ENCODE data around the gene CRYGS.
"Not testable (repeated sequence)": the region's sequence is repeated elsewhere in the genome, so short reads cannot be mapped to it uniquely, and the experiment has no call there.

Gene CRYGS

GRCh38 chr3:186544281-186544680, at the start of gene CRYGS:
CRYGS (minus strand) TSS chr3:186544380; CDS start chr3:186544326, 54 bp downstream.
- no peak for DNase-seq (ENCODE audit: low read depth)

DNA sequence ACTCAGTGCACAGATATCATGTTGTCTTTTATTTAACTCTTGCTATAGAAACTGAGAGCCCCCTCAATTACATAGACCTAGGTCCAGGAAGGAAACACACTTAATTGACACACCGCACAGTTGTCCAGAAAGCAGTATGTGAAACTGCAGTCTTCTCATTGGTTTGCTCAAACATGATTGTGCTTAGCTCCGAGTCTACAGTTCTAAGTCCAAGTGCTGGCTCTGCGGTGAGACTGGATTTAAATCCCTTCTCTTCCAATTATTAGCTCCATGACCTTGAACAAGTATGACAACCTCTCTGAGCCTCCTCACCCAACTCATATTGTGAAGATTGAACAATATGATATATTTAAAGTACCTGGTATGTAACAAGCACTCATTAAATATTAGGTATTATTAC, 49.7 kb upstream of the CRYGS start:
- DNase-seq (ENCODE audit: low read depth): no peak

DNA sequence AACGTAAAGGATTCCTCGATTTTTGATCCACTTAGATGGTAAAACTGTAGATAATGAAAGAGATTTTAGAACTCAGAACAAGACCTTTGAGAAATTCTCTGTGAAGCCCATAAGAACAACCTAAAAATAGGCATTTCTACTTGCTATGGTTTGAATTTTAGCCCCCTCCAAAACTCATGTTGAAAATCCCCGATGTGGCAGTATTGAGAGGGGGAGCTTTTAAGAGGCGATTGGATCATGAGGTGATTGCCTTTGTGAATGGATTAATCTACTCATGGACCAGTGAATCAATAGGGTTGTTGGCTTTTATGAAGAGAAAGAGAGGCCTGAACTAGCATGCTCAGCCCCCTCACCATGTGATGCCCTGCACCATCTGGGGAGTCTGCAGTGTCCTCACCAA, 48.5 kb upstream of the CRYGS start:
- DNase-seq (ENCODE audit: low read depth): no peak

GRCh38 chr3:186590580-186591295, 46.6 kb upstream of the CRYGS start:
- DNase-seq (ENCODE audit: low read depth): no peak

GRCh38 chr3:186589856-186590579, 45.8 kb upstream of the CRYGS start:
- DNase-seq (ENCODE audit: low read depth): peak; percentile 80

DNA sequence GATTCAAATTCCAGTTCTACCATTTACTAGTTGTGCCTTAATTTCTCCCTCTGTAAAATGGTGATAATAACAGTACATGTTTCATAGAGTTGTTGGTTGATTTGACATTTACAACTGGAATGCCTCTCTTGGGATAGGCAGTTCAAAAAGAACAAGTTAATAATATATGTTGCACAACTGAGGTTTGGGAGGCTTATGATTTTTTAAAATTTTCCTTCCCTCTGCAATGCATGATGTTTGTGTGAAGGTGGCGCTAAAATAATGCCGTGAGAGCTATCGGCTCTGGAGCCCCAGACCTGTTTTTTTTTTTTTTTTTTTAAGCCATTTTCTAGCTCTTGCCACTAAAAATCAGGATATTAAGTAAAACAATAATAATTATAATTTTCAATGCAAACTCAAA, 44.9 kb upstream of the CRYGS start:
- DNase-seq (ENCODE audit: low read depth): peak; percentile 37

DNA sequence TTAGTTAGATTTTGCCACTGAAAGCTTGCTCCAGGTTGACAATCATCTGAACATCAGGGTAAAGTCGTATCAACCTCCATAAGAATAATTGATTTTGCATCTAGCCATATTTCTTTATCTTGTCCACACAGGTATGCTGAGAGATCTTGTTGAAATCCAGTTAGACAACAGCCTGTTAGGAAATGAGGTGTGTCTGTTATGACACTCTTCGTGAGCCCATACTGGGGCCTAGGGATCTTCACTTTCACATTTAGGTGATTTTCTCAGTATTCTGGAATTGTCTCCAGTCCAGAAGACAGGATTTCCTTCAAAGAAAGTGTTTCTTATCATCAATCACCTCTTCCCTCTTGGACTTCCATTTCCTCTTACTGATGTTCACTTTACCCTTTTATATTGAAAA, 44.5 kb upstream of the CRYGS start:
- DNase-seq (ENCODE audit: low read depth): peak; percentile 19

- DNase-seq (ENCODE audit: low read depth): no peak
Measured at GRCh38 chr3:186587183-186587582, 43.0 kb upstream of the CRYGS start.

DNA sequence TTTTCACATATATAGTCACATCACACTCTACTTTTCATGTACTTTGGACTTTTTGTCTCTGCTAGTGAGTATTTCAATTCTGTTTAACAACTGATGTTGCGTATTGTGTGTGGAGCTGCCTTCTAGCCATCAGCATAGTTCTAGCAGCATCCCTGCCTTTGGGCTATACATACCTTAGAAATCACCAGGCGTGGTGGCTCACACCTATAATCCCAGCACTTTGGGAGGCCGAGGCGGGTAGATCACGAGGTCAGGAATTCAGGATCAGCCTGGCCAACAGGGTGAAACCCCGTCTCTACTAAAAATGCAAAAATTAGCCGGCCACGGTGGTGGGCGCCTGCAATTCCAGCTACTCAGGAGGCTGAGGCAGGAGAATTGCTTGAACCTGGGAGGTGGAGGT, 42.1 kb upstream of the CRYGS start:
- not testable (repeated sequence) for DNase-seq (ENCODE audit: low read depth)

- no peak for DNase-seq (ENCODE audit: low read depth)
Measured at GRCh38 chr3:186583831-186584230, 39.7 kb upstream of the CRYGS start.

GRCh38 chr3:186582541-186582940, 38.4 kb upstream of the CRYGS start:
- DNase-seq (ENCODE audit: low read depth): no peak

- DNase-seq (ENCODE audit: low read depth): no peak
Measured at GRCh38 chr3:186580785-186581184, 36.6 kb upstream of the CRYGS start.

GRCh38 chr3:186577521-186577920, 33.3 kb upstream of the CRYGS start:
- DNase-seq (ENCODE audit: low read depth): no peak

DNA sequence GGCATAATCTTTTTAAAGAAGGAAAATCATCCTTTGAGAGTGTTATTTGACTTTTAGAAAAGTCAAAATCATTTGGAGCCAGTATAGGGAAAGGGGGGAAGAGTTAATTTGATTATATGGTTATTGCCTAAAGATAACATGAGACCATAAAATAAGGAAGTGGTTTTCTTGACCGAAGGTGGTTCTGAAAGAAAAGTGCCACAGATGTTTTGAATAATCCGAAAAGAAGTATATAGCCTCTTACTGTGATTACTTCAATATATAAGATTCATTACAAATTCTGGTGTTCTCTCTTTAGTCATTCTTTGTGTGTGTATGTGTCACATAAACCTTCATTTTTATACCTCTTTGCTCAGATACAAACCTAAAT, 27.4 kb upstream of the CRYGS start:
- no peak for DNase-seq (ENCODE audit: low read depth)

DNA sequence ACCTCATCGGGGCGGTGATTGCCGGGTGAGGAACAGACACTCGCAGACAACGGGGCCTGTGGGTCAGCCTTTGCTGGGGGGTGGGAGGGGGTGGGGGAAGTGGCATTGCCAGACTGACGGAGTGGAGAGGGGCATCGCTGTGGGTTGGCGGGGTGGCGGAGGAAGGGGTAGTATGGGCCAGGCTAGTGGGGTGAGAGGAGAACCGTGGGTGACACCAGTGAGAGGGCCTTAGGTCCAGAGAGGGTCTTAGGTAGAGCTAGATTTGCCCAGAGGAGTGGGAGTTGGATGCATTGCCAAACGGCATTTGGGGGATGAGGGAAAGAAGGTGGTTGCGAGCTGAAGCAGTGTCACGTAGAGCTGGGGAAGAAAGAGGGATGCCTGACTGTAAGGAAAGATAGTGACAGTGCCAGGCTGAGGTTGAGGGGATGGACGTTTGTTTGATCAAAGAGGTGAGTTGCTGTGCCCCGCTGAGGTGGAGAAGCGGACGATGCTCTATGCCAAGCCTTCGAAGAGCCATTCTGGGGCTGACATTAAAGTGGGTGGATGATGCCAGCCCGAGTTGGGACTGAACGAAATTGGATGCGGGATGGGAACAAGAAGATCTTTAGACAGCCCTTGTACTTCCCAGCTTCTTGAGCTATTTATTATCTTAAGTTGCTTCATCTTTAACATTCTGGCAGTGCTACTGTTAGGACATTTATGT, 26.9 kb upstream of the CRYGS start:
- DNase-seq (ENCODE audit: low read depth): no peak

- DNase-seq (ENCODE audit: low read depth): peak; percentile 100
Measured at GRCh38 chr3:186570096-186570940, 26.1 kb upstream of the CRYGS start, which contains the start of gene DNAJB11. DNAJB11 (plus strand) TSS chr3:186570720; CDS start chr3:186570898, 178 bp downstream.

GRCh38 chr3:186569779-186570095, 25.6 kb upstream of the CRYGS start:
- no peak for DNase-seq (ENCODE audit: low read depth)

DNA sequence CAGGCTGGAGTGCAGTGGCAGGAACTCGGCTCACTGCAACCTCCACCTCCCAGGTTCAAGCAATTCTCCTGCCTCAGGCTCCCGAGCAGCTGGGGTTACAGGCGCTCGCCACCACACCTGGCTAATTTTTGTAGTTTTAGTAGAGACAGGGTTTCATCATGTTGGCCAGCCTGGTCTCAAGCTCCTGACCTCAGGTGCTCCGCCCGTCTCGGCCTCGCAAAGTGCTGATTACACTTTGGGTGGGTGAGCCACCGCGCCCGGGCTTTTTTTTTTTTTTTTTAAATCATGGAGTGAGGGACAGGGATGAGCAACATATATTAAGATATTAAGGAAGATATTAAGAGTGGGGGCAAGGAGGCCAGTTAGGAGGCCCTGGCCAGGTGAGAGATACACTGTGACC, 25.2 kb upstream of the CRYGS start:
- DNase-seq (ENCODE audit: low read depth): not testable (repeated sequence)

GRCh38 chr3:186567072-186567921, 23.1 kb upstream of the CRYGS start, which contains the start of gene TBCCD1:
TBCCD1 (minus strand) TSS chr3:186567339; CDS start chr3:186564329, 3,010 bp downstream.
- peak; percentile 78 for DNase-seq (ENCODE audit: low read depth)

GRCh38 chr3:186566772-186567071, 22.5 kb upstream of the CRYGS start:
- no peak for DNase-seq (ENCODE audit: low read depth)

DNA sequence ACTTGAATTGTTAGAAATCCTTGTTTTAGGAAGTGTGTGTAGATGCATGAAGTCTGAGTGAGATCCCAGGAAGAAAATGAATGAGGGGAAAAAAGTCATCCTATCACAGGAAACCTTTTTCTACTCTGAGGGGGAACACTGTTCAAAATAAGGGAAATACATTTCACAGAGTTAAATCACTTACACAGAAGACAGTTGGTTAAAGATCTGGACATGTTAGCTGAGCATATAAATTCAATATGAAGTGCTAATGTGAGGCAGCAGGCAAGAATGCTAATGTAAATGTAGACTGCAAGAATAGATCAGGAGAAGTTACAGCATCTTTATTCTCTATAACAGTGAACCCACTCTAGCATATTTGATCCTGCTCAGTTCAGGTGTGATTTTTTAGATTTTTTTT, 20.4 kb upstream of the CRYGS start:
- no peak for DNase-seq (ENCODE audit: low read depth)

Data from amniotic epithelial cell (primary cell).